ENCODE results near the gene AKAP13.

DNA sequence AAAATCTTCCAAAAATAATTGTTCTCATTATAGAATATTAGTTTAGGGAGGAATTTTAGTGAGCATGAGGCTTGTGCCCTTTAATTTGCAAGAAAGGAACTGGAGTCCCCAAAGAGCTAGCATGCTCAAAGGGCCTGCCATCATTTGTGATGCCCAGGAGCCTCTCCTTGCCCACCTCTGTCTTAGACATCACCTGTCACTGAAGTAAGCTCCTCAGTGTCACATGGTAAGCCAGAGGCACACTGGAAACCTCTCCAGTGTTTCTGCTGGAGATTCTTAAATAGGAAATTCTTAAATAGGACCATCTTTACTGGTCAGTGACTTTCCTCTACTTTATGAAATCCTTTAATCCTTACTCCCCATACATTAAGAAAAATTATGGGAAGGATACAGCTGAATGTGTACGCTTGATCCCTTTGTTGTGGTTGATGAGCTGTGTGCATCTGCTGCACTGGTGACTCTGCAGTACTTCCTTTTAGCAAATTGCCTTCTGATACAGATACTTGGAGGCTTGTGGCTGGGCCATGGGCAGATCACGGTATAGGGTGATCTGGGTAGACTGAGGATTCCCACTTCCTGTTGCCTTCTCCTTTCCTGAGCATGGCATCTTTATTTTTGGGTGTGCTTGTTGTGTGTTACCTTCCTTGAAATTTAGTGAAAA is 216.9 kb downstream of the AKAP13 start:
- TF ChIP-seq FOXM1 (IDR thresholded peaks at IDR 0.05; ENCODE audit: borderline replicate concordance) (no peak), FOXK2 (IDR thresholded peaks at IDR 0.05) (no peak), ELF4 (IDR thresholded peaks at IDR 0.05) (no peak), SP1 (IDR thresholded peaks at IDR 0.05) (no peak), BHLHE40 (IDR thresholded peaks at IDR 0.05; ENCODE audit: borderline replicate concordance) (no peak)

Data from HEK293T (cell line).